ENCODE data around the gene PDYN. TPM values are rescaled to one million over a fixed set of nuclear protein-coding genes. Genes with fewer than 3 reads are reported as not detected.

PDYN gene
- total RNA-seq, 1 experiment from 2014 or later: not detected

GRCh38 chr20:1935696-1936366 lies 58.0 kb downstream of the PDYN start:
- no peak for DNase-seq (ENCODE audit: low read depth)

- DNase-seq (ENCODE audit: low read depth): peak; percentile 94
These were observed 58.9 kb downstream of the PDYN start for GRCh38 chr20:1934721-1935573.

GRCh38 chr20:1934156-1934555 lies 59.7 kb downstream of the PDYN start:
- peak; percentile 76 for DNase-seq (ENCODE audit: low read depth)

GRCh38 chr20:1933465-1933870 lies 60.4 kb downstream of the PDYN start:
- peak; percentile 88 for DNase-seq (ENCODE audit: low read depth)

- DNase-seq (ENCODE audit: low read depth): peak; percentile 35
These were observed 60.9 kb downstream of the PDYN start for GRCh38 chr20:1932971-1933370.

GRCh38 chr20:1931830-1932229 lies 62.0 kb downstream of the PDYN start:
- DNase-seq (ENCODE audit: low read depth): no peak

- DNase-seq (ENCODE audit: low read depth): no peak
These were observed 63.7 kb downstream of the PDYN start for GRCh38 chr20:1930165-1930564.

- DNase-seq (ENCODE audit: low read depth): no peak
These were observed 64.4 kb downstream of the PDYN start for GRCh38 chr20:1929460-1929859.

- DNase-seq (ENCODE audit: low read depth): no peak
These were observed 65.1 kb downstream of the PDYN start for GRCh38 chr20:1928782-1929181.

Other genes with a start within 250 kb of the PDYN start
- gene SIRPA, start 98.7 kb downstream of the PDYN start, total RNA-seq (2014; rRNA removed; shearing (Covaris generic)): 7.0 and 8.5 TPM in 2 replicates
- 15.7 and 20.8 TPM in 2 replicates for gene STK35, start 107.8 kb upstream of the PDYN start, total RNA-seq (2014; rRNA removed; shearing (Covaris generic))

Measured in RPMI7951 (cell line).